Upper lobe of left lung (tissue), 6 donors: ENCODE results near the gene NCAM2. TPM values are rescaled to one million over a fixed set of nuclear protein-coding genes. Genes with fewer than 3 reads are reported as not detected.

ENCODE experiments used
- ATAC-seq, 2 donors: fragments of 200-7000 bp; cut with Tn5 transposase; one replicate each; pipeline ENCODE4 v1.9.1; 2022; ENCODE audit warnings: mild to moderate bottlenecking in 2 of 2, moderate library complexity in 2 of 2; ENCODE audit not compliant: low FRiP score in 2 of 2
- DNase-seq, 2 donors: peaks; one replicate each; pipeline ENCODE4 v3.0.0-alpha.2; 2019 to 2020
- H3K27ac ChIP-seq, 4 donors: fragments of 200-600 bp; sonication (generic); one replicate each; pipeline ENCODE4 v1.5.1; 2016 to 2019
- H3K27me3 ChIP-seq, 4 donors: fragments of 200-600 bp; sonication (generic); one replicate each; pipeline ENCODE4 v1.5.1; 2017 to 2019
- H3K36me3 ChIP-seq, 4 donors: fragments of 200-600 bp; sonication (generic); one replicate each; pipeline ENCODE4 v1.5.1; 2016 to 2019
- H3K4me1 ChIP-seq, 4 donors: fragments of 200-600 bp; sonication (generic); one replicate each; pipeline ENCODE4 v1.5.1; 2018 to 2019
- H3K4me3 ChIP-seq, 4 donors: fragments of 200-600 bp; sonication (generic); one replicate each; pipeline ENCODE4 v1.5.1; 2017 to 2019; ENCODE audit warnings: mild to moderate bottlenecking in 2 of 4, moderate library complexity in 1 of 4
- H3K9me3 ChIP-seq, 4 donors: fragments of 200-600 bp; sonication (generic); one replicate each; pipeline ENCODE4 v1.5.1; 2018 to 2019
- CTCF ChIP-seq, 6 experiments: fragments of 450-650 bp in 4 of 6; fragments of 200-600 bp in 2 of 6; sonication (generic) in 2 of 6; IDR thresholded peaks; one replicate each; pipeline ENCODE4 v1.5.1; 2016 to 2019; ENCODE audit warnings: antibody characterized with exemption in 6 of 6
- EP300 ChIP-seq, 4 donors: sonication (generic); formaldehyde crosslinking; IDR thresholded peaks; one replicate each; pipeline ENCODE4 v1.5.1; 2017; ENCODE audit warnings: antibody characterized with exemption in 4 of 4, control low read depth in 2 of 4
- POLR2A ChIP-seq, 4 donors: fragments of 450-650 bp; IDR thresholded peaks; one replicate each; pipeline ENCODE4 v1.5.1; 2016 to 2017; ENCODE audit warnings: antibody characterized with exemption in 4 of 4, mild to moderate bottlenecking in 2 of 4
- POLR2AphosphoS5 ChIP-seq, 2 donors: sonication (generic); formaldehyde crosslinking; IDR thresholded peaks; one replicate each; pipeline ENCODE4 v1.5.1; 2017; ENCODE audit warnings: antibody characterized with exemption in 2 of 2
- WGBS, 2 donors: methylation state at CpG; one replicate each; pipeline ENCODE4 v1.1.5; 2017 to 2018; 5-methylcytosine and 5-hydroxymethylcytosine counted together
- total RNA-seq, 6 donors: library from RNA; depleted of rRNA in 4 of 6; stranded (reverse); fragments of >200 nt in 4 of 6; gene quantifications; one replicate each; pipeline versions ENCODE4 v1.1.0 to v1.2.1, GENCODE V29; 2016 to 2021
- donor health status: DM: no; HTN: no; CAD: no; lungs with moderate emphysema.
- donor health status: DM: no; HTN: yes; CAD: no; lungs with severe emphysema.

NCAM2 gene
- total RNA-seq, 6 donors from 2014 or later: 2.0 to 8.6 (median 2.9) TPM

GRCh38 chr21:21064353-21064752 lies 66.1 kb downstream of the NCAM2 start:
- 54 to 74% methylated on average over 1 of the region's 1 CpG for WGBS, 2 donors
- no peak overlapping the region for H3K27ac ChIP-seq
- no peaks in the 10 kb centered on the region for H3K27me3 ChIP-seq
- no peak for ATAC-seq
- no peak for DNase-seq
- no peak for TF ChIP-seq POLR2A (IDR thresholded peaks at IDR 0.05)
- TF ChIP-seq POLR2AphosphoS5 (IDR thresholded peaks at IDR 0.05): no peak
- TF ChIP-seq CTCF (IDR thresholded peaks at IDR 0.05): no peak
- TF ChIP-seq EP300 (IDR thresholded peaks at IDR 0.05): no peak
- no peak overlapping the region for H3K4me3 ChIP-seq
- H3K4me1 ChIP-seq: no peaks in the 10 kb centered on the region
- no peaks in the 10 kb centered on the region for H3K36me3 ChIP-seq
- no peaks in the 10 kb centered on the region for H3K9me3 ChIP-seq

DNA sequence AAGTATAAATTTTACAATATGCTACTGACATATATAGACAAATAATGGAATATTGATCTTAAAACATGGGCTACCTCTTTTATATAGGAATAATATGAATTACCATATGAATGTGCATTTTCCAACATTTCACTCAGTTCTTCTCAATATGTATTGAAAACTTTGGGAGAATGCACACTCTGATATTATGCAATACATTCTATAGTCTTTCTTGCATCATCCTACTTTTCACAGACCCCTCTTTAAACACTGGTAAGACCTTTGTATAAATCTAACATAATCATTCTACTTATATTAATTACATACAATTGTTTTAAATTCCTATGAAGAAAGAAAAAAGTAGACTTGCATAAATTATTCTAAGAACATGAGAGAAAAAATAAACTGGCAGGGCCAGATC lies 69.2 kb downstream of the NCAM2 start:
- H3K27ac ChIP-seq: no peak overlapping the region
- no peaks in the 10 kb centered on the region for H3K9me3 ChIP-seq
- no peaks in the 10 kb centered on the region for H3K27me3 ChIP-seq
- H3K4me1 ChIP-seq: no peaks in the 10 kb centered on the region
- H3K36me3 ChIP-seq: no peaks in the 10 kb centered on the region
- ATAC-seq (no peak), DNase-seq (no peak)
- no peak for TF ChIP-seq POLR2A (IDR thresholded peaks at IDR 0.05)
- TF ChIP-seq POLR2AphosphoS5 (IDR thresholded peaks at IDR 0.05): no peak
- TF ChIP-seq CTCF (IDR thresholded peaks at IDR 0.05): no peak
- no peak for TF ChIP-seq EP300 (IDR thresholded peaks at IDR 0.05)
- H3K4me3 ChIP-seq: no peak overlapping the region

DNA sequence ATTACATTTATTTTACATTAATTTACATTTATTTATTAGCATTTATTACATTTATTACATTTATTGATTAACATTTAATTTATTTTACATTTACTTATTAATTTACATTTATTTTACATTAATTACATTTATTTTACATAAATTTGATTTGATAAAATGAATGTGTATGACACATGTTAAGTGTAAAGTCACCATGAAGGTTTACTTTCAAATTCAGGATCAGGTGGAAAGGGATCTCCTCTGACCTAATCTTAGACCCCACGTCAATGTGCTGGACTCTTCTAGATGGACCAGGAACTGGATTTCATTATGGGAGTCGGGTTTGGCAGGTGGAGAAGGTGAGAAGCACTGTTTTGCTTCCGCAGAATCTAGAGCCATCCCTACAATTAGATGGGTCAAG lies 76.1 kb downstream of the NCAM2 start:
- Histone ChIP-seq H3K36me3 (no peaks in the 10 kb centered on the region), H3K4me3 (no peak overlapping the region), H3K27me3 (no peaks in the 10 kb centered on the region), H3K4me1 (no peaks in the 10 kb centered on the region), H3K9me3 (peaks cover 0 to 3% (median 0%) of the 10 kb centered on the region in 4 donors), H3K27ac (no peak overlapping the region)
- WGBS, 2 donors: 85 to 94% methylated on average over 3 of the region's 3 CpGs
- DNase-seq (no peak), ATAC-seq (no peak)
- no peak for TF ChIP-seq POLR2AphosphoS5 (IDR thresholded peaks at IDR 0.05)

GRCh38 chr21:21076051-21076450 lies 77.8 kb downstream of the NCAM2 start:
- H3K4me3 ChIP-seq: no peak overlapping the region
- DNase-seq (no peak), ATAC-seq (no peak)
- no peaks in the 10 kb centered on the region for H3K4me1 ChIP-seq
- TF ChIP-seq CTCF (IDR thresholded peaks at IDR 0.05) (no peak), POLR2A (IDR thresholded peaks at IDR 0.05) (no peak), EP300 (IDR thresholded peaks at IDR 0.05) (no peak), POLR2AphosphoS5 (IDR thresholded peaks at IDR 0.05) (no peak)
- no peaks in the 10 kb centered on the region for H3K36me3 ChIP-seq
- H3K27ac ChIP-seq: no peak overlapping the region
- WGBS, 2 donors: 91 to 92% methylated on average over 2 of the region's 2 CpGs
- H3K9me3 ChIP-seq: peaks cover 0 to 3% (median 0%) of the 10 kb centered on the region in 4 donors
- H3K27me3 ChIP-seq: no peaks in the 10 kb centered on the region

DNA sequence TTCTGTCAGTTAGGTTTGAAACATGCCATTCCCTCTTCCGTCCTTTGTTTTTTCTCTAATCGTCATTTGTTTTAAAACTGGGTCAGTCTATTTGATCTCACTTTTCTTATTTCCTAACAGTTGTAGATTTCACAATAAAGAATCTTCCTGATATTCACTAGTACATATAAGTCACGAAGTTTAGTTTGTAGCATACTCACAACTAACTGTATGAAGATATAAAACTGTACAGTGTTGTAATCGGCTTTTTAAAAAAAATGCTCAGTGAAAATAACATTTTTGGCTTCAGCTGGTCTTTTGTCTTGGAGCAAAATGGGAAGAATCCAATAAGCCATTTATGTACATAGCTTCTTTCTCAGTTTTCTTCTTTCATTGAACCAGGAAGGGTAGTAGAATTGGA lies 78.3 kb downstream of the NCAM2 start:
- H3K27me3 ChIP-seq: no peaks in the 10 kb centered on the region
- ATAC-seq: no peak
- no peak overlapping the region for H3K4me3 ChIP-seq
- peaks cover 0 to 3% (median 0%) of the 10 kb centered on the region in 4 donors for H3K9me3 ChIP-seq
- no peaks in the 10 kb centered on the region for H3K36me3 ChIP-seq
- DNase-seq: no peak
- WGBS, 2 donors: 55 to 56% methylated on average over 4 of the region's 4 CpGs
- TF ChIP-seq EP300 (IDR thresholded peaks at IDR 0.05) (no peak), POLR2A (IDR thresholded peaks at IDR 0.05) (no peak)
- no peaks in the 10 kb centered on the region for H3K4me1 ChIP-seq
- no peak overlapping the region for H3K27ac ChIP-seq

DNA sequence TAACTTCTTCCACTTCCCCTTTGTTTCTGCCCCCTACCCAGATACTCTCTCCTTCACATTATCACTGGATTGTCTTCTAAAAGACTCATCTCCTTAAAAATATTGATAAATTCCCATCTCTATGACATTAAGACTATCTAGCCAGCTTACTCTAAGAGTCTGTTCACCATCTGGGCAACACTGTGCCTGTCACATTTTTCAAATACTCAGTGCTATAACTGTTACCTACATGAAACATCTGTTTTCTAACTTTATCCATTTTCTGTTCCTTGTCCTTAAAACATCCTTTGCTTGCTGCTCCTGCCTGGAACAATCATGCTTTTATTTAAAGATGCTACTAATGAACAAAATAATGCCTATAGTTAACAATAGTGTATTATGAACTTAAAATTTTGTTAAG lies 81.4 kb downstream of the NCAM2 start:
- DNase-seq: no peak
- H3K27me3 ChIP-seq: no peaks in the 10 kb centered on the region

More for the DNA sequence above, 81.4 kb downstream of the NCAM2 start:
- no peak for ATAC-seq
- TF ChIP-seq CTCF (IDR thresholded peaks at IDR 0.05) (no peak), POLR2A (IDR thresholded peaks at IDR 0.05) (no peak), EP300 (IDR thresholded peaks at IDR 0.05) (peak in 1 of 4 donors; percentile 10), POLR2AphosphoS5 (IDR thresholded peaks at IDR 0.05) (peak in 1 of 2 donors; percentile 16)
- no peak overlapping the region for H3K4me3 ChIP-seq
- no peaks in the 10 kb centered on the region for H3K4me1 ChIP-seq
- H3K9me3 ChIP-seq: peaks cover 0 to 3% (median 0%) of the 10 kb centered on the region in 4 donors
- no peak overlapping the region for H3K27ac ChIP-seq
- no peaks in the 10 kb centered on the region for H3K36me3 ChIP-seq
